GM18505 (cell line): ENCODE data around the gene IMP4.

Experiments
- ATAC-seq: cut with Tn5 transposase; IDR thresholded peaks from one replicate; pipeline ENCODE4 v1.9.1; 2021; ENCODE audit not compliant: unreplicated experiment
- POLR2A ChIP-seq: IDR thresholded peaks from 4 replicates; pipeline ENCODE4 v1.6.1; 2011; ENCODE audit warnings: borderline replicate concordance; ENCODE audit not compliant: insufficient read depth, insufficient read length; ENCODE audit errors: extremely low read depth

IMP4 gene

DNA sequence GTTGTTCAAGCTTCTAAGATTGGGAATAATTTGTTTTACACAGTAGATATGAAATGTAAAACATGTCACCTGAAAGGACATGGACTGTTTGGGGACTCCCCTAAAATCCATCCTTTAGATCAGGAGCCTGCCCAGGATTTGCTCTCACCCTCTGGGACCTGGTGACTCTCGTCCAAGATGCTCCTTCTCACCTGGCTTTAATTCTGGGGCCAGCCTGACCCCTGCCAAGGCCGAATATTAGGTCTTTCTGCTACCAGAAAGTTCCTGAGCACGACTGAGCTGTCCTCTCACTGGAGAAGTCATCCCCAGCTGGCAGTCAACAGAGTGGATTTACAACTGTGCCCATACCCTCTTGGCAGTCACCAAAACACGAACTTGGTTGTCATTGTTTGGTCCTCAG lies 38.4 kb downstream of the IMP4 start:
- ATAC-seq = no peak
- no peak for TF ChIP-seq POLR2A

DNA sequence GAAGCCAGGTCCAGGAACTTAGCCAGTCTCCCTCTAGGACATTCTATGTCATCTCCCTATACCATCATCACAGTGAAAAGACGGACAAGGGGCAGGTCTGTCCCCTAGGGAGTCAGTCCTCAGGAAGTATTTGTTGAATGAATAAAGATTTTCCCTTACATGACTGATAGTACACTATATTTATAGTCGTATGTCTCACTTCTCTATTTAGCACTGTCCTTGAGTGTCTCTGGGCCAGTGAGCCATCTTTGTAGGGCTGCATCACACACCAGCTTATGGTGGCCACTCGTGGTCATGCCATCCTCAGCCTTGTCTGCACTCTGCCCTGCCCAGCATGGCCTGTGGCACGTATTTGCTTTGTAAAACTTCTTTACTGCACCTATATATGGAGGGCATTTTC lies 38.9 kb downstream of the IMP4 start:
- no peak for ATAC-seq
- TF ChIP-seq POLR2A = no peak

DNA sequence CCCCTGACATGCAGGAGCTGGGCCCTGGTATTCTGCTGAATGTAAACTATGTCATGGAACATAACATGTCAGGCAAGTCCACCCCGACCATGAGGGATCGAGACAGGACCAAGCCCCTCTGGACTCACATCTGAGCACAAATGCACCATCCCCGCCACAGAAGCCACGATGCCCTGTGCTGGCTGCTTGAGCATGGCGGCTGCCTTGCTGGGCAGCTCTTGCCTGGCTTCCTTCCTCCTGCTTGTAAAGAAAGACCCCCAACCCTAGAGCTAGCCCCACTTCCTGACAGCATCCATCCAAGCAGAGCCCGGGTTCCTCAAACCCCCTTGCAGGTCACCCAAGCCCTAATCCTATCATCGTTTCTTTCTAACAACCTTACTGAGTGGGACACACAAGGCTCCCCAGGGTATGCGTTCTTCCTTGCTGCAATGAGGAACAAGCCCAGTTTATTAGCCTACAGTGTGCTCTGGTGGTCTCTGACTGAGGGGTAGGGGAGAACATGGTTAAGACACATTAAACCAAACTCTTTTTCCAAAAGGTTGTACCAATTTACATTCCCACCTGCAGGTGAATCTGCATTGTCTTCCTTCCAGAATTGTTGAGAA lies 39.7 kb downstream of the IMP4 start:
- ATAC-seq = no peak

DNA sequence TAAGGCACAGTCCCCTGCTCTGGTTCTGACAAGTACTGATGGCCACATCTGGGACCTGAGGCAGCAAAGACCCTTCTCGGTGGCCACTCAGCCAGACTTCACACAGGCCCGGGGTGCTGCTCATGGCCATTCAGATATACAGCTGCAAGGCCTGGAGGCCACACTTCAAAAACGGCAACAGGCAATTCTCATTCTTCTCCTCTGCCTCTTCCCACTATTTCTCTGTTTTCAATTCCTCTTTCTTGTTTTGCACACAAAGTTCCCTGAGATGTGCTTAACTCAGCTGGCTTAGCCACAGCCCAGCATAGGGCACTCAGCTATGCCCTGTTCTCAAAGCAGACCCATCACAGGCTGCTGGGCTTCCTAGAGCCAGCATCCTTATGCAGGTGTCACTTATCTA lies 43.0 kb downstream of the IMP4 start:
- no peak for TF ChIP-seq POLR2A
- peak; percentile 60 for ATAC-seq

More for the DNA sequence above, 39.7 kb downstream of the IMP4 start:
- TF ChIP-seq POLR2A = no peak

DNA sequence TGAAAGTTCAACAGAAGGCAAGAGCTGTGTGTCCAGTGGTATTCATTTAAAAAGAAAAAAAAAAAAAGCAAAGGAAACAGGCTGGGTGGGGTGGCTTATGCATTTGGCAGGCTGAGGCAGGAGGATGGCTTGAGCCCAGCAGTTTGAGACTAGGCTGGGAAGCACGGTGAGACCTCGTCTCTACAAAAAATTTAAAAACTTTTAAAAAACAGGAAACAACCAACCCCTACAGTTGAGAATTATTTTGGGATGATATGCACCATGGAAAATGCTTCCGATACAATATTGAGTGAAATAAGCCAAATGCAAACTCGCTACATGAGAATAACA lies 44.3 kb downstream of the IMP4 start:
- no peak for TF ChIP-seq POLR2A
- no peak for ATAC-seq

DNA sequence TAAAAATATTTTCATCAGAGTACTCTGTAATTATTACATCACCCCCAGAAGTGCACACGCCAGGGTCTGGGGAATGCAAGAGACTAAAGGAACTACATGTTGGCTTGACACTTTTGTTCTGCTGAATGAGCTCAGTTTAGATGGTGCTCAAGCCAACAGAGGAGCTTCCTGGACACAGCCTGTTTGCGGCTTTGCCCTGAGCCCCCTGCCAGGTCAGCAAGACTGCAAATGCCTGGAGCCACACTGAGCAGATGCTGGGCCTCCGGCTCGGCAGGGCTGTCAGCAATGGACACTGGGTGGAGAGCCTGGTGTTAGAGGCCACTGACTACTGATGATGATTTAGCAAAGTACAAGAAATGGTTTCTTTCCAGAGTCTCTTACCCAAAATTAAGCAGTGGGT lies 45.1 kb downstream of the IMP4 start:
- no peak for TF ChIP-seq POLR2A
- ATAC-seq = no peak

DNA sequence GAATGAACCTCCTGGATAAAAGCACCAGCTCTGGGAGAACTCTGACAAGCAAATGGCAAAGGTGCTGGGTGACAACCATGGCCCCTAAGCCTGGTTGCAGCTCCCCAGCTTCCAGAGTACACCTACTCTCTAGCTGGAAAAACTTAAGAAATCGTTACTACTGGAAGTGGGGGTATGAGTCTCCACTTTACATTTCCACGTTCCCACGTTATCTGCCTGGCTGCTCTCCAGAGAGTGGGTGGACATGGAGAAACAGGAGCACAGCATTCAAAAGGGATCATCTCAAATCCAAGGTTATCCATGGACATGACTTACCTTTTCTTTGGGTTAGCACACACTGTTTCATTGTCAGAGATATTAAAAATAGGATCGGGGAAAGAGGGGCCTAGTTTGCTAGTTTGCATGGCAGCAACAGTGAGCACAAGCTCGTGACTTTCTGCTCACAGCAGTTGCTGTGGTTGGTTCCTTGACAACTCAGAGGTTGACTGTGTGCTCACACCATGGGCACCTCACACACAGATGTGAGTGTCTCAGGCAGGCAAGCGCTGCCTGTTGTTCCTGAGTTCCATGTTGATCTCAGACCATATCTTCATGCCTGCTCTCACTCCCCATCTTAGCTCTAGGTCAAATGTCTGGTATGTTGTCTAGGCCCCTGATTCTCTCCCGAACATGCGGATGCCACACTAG lies 45.7 kb downstream of the IMP4 start:
- TF ChIP-seq POLR2A = no peak
- ATAC-seq = no peak

DNA sequence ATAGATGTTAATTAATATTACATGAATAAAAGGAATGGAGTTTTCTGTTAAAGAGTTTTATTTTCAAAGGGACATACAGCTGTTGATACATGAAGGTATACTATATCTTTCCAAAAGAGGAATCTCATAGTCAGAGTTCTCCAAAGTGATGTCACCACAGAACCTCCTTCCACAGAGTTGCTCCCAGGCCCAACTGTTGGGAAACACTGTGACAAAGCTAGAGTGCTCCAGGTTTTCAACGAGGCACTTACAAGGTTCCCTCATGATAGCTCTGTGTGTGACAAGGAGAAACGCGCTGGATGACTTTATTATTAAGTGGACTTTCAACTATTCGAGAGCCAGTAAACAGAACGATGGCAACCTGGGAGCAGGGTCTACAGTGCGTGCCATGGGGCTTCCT lies 46.7 kb downstream of the IMP4 start:
- no peak for TF ChIP-seq POLR2A
- no peak for ATAC-seq

DNA sequence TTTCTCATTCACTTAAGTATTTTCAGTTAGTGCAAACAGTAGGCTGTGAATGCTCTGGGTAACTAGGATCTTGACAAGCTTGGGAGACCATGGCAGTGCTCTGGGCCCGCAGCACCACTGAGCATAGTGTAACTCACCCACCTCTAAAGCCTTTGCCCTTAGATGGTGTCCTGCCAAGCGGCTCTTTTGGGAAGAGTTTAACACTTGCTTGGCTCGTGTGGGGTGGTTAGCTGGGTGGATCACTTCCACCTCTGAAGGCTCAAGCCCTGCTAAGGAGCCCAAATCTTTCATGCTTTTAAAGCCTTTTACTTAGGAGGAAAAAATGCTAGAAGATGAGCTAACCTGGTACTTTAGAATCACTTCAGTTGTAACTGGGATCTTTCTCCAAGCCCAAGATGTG lies 47.1 kb downstream of the IMP4 start:
- no peak for ATAC-seq
- no peak for TF ChIP-seq POLR2A

DNA sequence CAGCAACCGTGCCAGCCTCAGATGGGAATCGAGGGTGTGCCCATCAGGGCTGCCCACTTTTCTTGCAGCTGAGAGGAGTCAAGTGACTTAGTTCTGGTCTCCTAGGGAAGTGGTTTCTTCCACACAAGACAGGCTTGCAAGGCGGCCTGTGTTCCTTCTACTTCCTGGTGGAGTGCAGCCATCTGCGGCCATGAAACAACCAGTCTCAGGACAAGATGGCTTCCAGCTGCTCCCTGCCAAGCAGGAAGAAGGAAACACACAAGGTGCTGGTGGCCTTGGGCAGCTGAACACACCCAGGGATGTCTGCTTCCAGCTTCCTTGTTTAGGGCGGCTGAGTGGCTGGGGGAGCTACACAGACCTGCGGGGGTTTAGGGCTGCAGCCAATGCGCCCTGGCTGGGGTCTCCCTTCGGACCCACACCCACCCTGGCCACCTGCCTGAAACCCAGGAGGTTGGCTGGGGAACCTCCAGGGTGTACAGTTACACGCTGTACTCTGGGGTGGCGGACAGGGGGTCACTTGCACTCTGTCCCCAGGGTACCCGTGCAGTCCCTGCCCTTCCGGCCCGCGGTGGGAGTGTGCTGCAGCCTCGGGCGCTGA lies 47.9 kb downstream of the IMP4 start:
- ATAC-seq = peak; percentile 1
- no peak for TF ChIP-seq POLR2A

DNA sequence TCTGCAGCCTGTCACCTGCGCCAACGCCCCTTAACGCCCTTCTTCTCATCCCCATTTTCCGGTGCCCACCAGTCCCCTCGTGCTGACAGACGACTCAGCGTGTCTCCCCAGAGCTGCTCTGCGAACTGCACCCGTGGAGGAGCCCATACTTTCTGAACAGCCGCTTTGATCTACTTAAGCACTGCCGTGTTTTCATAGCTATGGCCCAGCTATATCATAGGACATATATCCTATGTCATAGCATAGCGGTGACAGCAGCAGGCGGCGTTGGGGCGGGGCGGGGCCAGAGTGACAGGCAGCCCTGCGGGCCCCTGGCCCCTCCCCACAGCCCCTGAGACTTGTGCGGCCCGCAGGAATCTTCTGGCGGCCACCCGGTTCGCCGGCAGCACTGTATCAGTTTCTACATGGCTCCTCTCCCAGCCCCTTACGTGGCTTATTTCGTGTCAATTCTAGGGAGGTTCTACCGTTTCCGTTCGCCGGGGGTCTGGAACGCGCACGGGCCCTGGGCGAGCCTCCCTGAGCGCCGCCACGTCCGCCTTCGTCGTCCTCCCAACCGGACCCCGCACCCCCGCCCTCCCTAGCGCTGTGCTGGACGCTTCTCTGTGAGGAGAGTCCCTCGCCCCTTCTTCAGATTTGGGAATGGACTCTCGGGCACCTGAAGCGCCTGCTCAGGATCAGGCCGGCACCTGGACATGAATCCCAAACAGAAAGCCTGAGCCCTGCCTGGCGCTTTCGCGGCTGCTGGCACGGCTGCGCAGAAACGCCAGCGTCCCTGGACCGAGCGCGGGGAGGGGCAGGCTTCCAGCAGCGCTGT lies 48.6 kb downstream of the IMP4 start:
- peak; percentile 90 for ATAC-seq
- TF ChIP-seq POLR2A = peak; percentile 45

DNA sequence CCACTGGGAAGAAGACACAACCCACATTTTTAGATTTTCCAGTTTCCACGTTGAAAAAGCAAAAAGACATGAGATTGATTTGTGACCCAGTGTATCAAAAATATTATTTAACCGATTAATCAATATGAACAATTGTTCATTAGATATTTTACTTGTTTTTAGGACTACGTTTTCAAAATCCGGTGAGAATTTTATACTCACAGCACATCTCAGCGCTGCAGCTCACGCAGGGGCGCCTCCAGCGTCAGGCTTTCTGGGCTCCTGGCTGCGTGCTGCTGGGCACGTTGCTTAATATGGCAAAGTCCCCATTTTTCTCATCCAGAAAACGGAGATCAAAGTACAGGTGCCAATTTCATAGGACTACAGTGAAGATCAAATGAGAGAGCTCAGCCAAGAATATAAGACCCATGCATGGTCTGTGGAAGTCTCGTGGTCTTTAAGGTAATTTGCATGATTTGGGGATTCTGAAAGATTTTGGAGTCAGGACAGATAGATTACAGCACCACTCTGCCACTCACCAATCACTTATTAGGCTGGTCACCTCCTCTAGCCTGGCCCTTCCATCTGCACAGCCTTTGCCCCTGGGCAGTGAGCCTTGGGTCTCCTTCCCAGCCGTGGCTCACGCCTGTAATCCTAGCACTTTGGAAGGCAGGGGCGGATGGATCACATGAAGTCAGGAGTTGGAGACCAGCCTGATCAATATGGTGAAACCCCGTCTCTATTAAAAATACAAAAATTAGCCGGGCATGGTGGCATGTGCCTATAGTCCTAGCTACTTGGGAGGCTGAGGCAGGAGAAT lies 49.4 kb downstream of the IMP4 start:
- ATAC-seq = no peak
- TF ChIP-seq POLR2A = no peak
